ENCODE measurements around the gene OMG. TPM values are rescaled to one million over a fixed set of nuclear protein-coding genes. Genes with fewer than 3 reads are reported as not detected.
"Not testable (repeated sequence)": the region's sequence is repeated elsewhere in the genome, so short reads cannot be mapped to it uniquely, and the experiment has no call there.

OMG gene
- total RNA-seq, 1 donor from 2014 or later: not detected

GRCh38 chr17:31309556-31309955 lies 12.5 kb upstream of the OMG start:
- no peak for DNase-seq (ENCODE audit: extremely low read depth, low read depth, low spot score)

GRCh38 chr17:31308372-31309334 lies 11.6 kb upstream of the OMG start:
- no peak for DNase-seq (ENCODE audit: extremely low read depth, low read depth, low spot score)

GRCh38 chr17:31307640-31308039 lies 10.6 kb upstream of the OMG start:
- no peak for DNase-seq (ENCODE audit: extremely low read depth, low read depth, low spot score)

GRCh38 chr17:31299624-31300023 lies 2.6 kb upstream of the OMG start:
- no peak for DNase-seq (ENCODE audit: extremely low read depth, low read depth, low spot score)

DNA sequence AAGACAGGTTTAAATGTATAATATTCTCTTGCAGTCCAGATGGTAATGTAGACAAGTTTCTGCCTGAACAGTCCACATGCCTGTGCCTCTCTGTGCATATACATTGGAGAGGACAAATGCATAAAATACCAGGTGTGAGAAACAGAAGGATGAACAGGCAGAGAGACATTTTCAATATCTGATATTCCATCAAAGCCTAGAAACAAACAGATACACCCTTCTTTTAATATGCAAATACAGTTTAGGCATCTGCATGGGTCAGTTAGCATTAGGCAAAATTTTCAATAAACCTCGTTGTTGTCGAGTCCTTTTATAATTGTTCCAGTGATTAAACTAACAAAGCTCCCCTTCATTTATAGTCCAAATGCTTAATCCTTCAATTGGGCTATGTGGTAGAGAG lies 897 bp downstream of the OMG start:
- no peak for DNase-seq (ENCODE audit: extremely low read depth, low read depth, low spot score)

DNA sequence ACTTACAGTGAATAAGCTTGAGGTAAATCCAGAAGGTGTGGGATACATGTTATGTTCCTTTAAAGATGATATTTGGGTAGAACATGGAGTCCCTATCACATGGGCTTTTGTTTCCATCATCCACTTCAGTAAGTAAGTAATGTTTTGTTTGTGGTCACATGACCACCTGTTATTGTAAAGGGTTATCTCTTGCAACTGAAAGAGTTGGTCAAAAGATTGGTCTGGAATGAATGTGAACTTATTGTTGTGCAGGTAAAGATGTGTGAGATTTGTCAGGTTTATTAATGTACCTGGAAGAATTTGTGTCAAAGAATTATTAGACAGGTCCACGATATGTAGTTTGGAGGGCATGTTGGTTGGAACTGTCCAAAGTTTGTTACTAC lies 1.6 kb downstream of the OMG start:
- no peak for DNase-seq (ENCODE audit: extremely low read depth, low read depth, low spot score)

DNA sequence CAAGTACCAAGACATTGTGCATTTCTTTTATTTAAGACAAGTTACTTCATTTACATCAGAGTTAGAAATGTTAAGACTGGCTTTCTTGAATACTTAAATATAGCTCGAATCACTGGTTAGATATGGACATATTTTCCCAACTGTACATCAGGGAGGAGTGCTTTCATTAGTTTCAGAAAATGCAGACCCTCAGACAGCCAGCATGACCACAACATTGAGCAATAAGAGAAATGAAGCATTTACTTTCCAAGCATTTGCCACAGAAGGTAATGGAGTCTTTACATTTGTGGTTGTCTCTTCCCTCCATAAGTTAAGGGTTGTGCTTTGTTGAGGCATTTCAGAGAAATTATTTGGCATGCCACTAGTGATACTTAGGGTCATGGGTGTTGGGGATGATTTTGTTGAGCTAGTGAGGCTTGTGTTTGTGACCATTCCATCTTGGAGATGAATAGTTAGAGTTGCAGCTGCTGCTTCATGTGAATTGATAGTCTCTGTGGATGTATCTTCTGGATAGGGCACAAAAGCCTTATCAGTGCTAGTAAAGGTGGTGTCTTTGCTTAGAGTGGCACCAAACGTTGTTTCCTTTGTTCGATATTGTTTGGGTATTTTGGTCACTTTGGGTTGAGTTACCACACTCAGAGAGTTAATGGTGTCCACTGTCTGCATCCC lies 2.1 kb downstream of the OMG start:
- DNase-seq (ENCODE audit: extremely low read depth, low read depth, low spot score): no peak

- DNase-seq (ENCODE audit: extremely low read depth, low read depth, low spot score): no peak
These were observed 2.8 kb downstream of the OMG start for GRCh38 chr17:31294231-31294630.

- no peak for DNase-seq (ENCODE audit: extremely low read depth, low read depth, low spot score)
These were observed 3.5 kb downstream of the OMG start for GRCh38 chr17:31293581-31293980.

- DNase-seq (ENCODE audit: extremely low read depth, low read depth, low spot score): no peak
These were observed 5.2 kb downstream of the OMG start for GRCh38 chr17:31291820-31292219.

DNA sequence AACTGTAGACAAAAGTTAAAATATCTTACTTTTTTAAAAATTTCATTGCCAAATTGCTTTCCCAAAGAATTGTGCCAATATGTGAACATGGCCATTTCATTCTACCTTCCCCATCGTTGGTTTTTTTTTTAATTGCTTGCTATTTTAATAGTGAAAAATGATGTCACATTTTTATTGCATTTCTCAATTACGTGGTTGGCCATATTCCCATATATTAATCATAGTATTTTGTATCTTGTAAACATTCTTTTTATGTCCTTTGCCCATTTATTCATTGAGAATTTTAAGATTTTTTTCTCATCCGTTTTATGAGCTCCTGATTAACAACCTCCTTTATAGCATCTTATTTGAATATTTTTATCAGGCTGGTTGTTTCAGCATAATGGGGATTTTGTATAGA lies 7.2 kb downstream of the OMG start:
- DNase-seq (ENCODE audit: extremely low read depth, low read depth, low spot score): no peak

GRCh38 chr17:31287932-31288331 lies 9.1 kb downstream of the OMG start:
- not testable (repeated sequence) for DNase-seq (ENCODE audit: extremely low read depth, low read depth, low spot score)

DNA sequence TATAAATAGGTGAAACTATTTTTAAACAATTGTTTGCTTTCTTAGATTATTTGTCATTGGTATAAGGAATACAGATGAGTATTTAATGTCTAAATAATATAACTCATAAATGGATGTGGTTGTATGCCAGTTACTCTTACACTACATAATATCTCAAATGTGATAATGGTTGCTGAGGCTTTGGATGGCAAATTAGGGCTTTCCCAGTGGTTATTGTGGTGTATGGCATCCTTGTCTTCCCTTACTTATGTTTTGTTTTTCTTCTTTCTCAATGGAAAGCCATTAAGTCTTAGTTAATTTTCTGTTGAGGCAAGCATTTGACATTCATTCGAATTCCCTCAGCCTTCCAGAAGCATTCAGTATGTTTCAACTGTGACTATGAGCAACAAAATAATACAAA lies 10.5 kb downstream of the OMG start:
- no peak for DNase-seq (ENCODE audit: extremely low read depth, low read depth, low spot score)

DNA sequence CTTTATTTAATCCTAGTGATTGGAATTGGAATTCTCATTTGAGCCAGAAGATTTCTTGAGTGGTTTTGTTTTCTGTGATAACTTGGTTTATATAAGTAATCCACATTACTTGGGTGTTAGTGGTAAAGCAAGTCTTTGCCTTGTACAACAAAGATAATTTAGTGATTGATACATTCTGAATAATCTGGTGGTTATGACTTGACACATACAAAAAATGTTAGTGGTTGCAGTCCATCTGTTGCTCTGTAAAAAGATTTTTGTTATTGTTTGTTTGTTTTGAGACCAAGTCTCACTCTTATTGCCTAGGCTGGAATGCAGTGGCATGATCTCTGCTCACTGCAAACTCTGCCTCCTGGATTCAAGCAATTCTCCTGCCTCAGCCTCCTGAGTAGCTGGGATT lies 13.2 kb downstream of the OMG start:
- no peak for DNase-seq (ENCODE audit: extremely low read depth, low read depth, low spot score)

GRCh38 chr17:31281061-31281460 lies 16.0 kb downstream of the OMG start:
- no peak for DNase-seq (ENCODE audit: extremely low read depth, low read depth, low spot score)

DNA sequence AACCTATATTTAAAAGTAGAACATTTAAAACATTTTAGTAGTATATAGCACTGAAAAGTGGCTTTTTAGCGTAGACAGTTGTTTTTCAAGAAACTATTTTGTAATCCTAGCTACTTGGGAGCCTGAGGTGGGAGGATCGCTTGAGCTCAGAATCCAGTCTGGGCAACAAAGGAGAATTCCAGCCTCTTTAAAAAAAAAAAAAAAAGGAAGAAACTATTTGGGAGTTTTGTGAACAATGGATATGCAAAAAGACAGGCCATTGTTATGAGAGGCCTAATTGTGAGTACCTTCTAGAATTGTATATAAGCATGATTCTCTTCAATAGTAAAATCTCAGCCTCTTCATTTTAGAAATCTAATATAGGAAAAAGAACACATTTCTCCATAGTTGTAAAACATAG lies 17.6 kb downstream of the OMG start:
- no peak for DNase-seq (ENCODE audit: extremely low read depth, low read depth, low spot score)

GRCh38 chr17:31275116-31275515 lies 21.9 kb downstream of the OMG start:
- DNase-seq (ENCODE audit: extremely low read depth, low read depth, low spot score): no peak

DNA sequence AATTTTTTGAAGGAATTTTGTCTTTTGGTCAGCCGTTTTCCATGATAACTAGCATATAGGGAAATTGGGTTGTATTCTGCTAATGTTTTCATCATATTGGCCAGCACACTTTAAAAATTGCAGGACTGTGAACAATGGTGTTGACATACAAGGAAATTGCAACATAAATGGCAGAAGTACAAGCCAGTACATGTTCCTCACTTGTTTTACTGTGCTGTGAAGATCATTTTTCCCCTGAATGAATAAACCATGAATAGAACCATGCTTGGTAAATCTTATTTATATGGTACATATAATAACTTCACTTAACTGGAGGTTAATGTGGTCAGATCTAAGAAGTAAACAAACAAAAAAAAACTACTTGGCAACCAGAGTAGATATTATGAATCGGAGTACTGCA lies 22.8 kb downstream of the OMG start:
- DNase-seq (ENCODE audit: extremely low read depth, low read depth, low spot score): no peak

DNA sequence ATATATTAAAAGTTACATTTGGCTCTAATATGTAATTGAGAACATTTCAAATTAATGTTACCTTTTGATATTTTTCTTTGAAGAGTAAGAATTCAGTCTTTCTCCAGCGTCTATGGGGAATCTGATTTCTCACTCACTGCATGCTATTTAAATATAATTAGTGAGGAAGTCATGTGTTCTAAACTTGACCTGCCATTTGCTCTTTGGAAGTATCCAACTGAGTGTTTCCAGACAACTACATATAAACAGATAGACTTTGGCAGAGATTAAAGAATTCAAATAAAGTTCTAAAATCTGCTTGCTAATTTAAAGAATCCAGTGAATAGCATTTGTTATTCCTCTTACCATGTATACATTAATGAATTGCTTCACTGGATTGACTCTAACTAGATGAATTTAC lies 23.5 kb downstream of the OMG start:
- DNase-seq (ENCODE audit: extremely low read depth, low read depth, low spot score): no peak

GRCh38 chr17:31272803-31273202 lies 24.2 kb downstream of the OMG start:
- DNase-seq (ENCODE audit: extremely low read depth, low read depth, low spot score): no peak

- no peak for DNase-seq (ENCODE audit: extremely low read depth, low read depth, low spot score)
These were observed 24.8 kb downstream of the OMG start for GRCh38 chr17:31272236-31272635.

GRCh38 chr17:31269578-31269983 lies 27.5 kb downstream of the OMG start:
- peak; percentile 64 for DNase-seq (ENCODE audit: extremely low read depth, low read depth, low spot score)
